A673 (cell line): Measurements from ENCODE around the gene DNAAF8. TPM values are rescaled to one million over a fixed set of nuclear protein-coding genes. Genes with fewer than 3 reads are reported as not detected.

Source experiments
- BruUV-seq: library from RNA; stranded (reverse); fragments of 400-500 nt; replicated peaks from 2 replicates; lab custom pipeline; 2021; lab: Mats Ljungman, UMichigan
- CTCF ChIA-PET: fragments of 300-600 bp; sonication (Branson Sonifier 250); formaldehyde crosslinking; loops from one replicate; lab custom pipeline; 2022; ENCODE audit warnings: antibody characterized with exemption; lab: Charles Lee
- POLR2A ChIA-PET: fragments of 300-600 bp; sonication (Branson Sonifier 250); formaldehyde crosslinking; loops from one replicate; lab custom pipeline; 2022; ENCODE audit warnings: antibody characterized with exemption; ENCODE audit not compliant: low non-redundant PET; lab: Charles Lee
- DNase-seq: peaks from one replicate; pipeline ENCODE4 v3.0.0-alpha.2; 2015; ENCODE audit warnings: low spot score
- H3K27ac ChIP-seq: fragments of 200-600 bp; sonication (generic); 2 replicates; pipeline ENCODE4 v1.5.1; 2016; ENCODE audit warnings: mixed run types, low read depth, mild to moderate bottlenecking, mixed read lengths, antibody characterized with exemption, low read length; ENCODE audit not compliant: poor library complexity, severe bottlenecking
- H3K27me3 ChIP-seq: fragments of 200-600 bp; sonication (generic); replicated peaks from 2 replicates; pipeline ENCODE4 v1.6.1; 2017; ENCODE audit warnings: mixed run types, low read depth, mild to moderate bottlenecking, mixed read lengths, antibody characterized with exemption, low read length; ENCODE audit not compliant: insufficient read depth, poor library complexity
- H3K36me3 ChIP-seq: fragments of 200-600 bp; sonication (generic); 2 replicates; pipeline ENCODE4 v1.6.1; 2016; ENCODE audit warnings: mixed run types, mild to moderate bottlenecking, mixed read lengths, antibody characterized with exemption, low read length; ENCODE audit not compliant: insufficient read depth, poor library complexity, severe bottlenecking
- H3K4me1 ChIP-seq: fragments of 200-600 bp; sonication (generic); 2 replicates; pipeline ENCODE4 v1.6.1; 2017; ENCODE audit warnings: mixed run types, mild to moderate bottlenecking, mixed read lengths, antibody characterized with exemption, low read length; ENCODE audit not compliant: insufficient read depth, poor library complexity, severe bottlenecking
- H3K4me3 ChIP-seq: fragments of 200-600 bp; sonication (generic); 2 replicates; pipeline ENCODE4 v1.5.1; 2016; ENCODE audit warnings: low read depth, mixed run types, mild to moderate bottlenecking, mixed read lengths, low read length; ENCODE audit not compliant: poor library complexity, severe bottlenecking
- H3K9me3 ChIP-seq: fragments of 200-600 bp; sonication (generic); 2 replicates; pipeline ENCODE4 v1.6.1; 2016; ENCODE audit warnings: mixed run types, low read depth, mild to moderate bottlenecking, mixed read lengths, antibody characterized with exemption, low read length; ENCODE audit not compliant: poor library complexity, severe bottlenecking
- CTCF ChIP-seq: fragments of 300-800, 200-600 bp; sonication (generic); conservative IDR thresholded peaks from 2 replicates; pipeline ENCODE4 v1.5.1; 2017; ENCODE audit warnings: low read depth, mild to moderate bottlenecking, antibody characterized with exemption, low read length, moderate library complexity, mixed read lengths
- EZH2 ChIP-seq: fragments of 200-600 bp; sonication (generic); IDR thresholded peaks from 2 replicates; pipeline ENCODE4 v1.6.1; 2017; ENCODE audit warnings: borderline replicate concordance, low read depth, mild to moderate bottlenecking, mixed read lengths, antibody characterized with exemption, low read length; ENCODE audit not compliant: poor library complexity, severe bottlenecking
- intact Hi-C: fragments of 100-400 bp; cut with micrococcal nuclease; formaldehyde crosslinking; loops from one replicate; pipeline ENCODE4 v1.10.0; 2022; ENCODE audit not compliant: unreplicated experiment
- total RNA-seq: library from RNA; stranded (reverse); gene quantifications from 2 replicates; pipeline ENCODE4 v1.2.3, GENCODE V29; 2021

The DNAAF8 gene
- total RNA-seq, 1 experiment from 2014 or later, result 0.15 TPM

- H3K27me3 ChIP-seq, result no peaks in the 10 kb centered on the region
- no peaks in the 10 kb centered on the region for H3K36me3 ChIP-seq
- H3K4me1 ChIP-seq, result no peaks in the 10 kb centered on the region
- no peak for TF ChIP-seq CTCF
- no peak for TF ChIP-seq EZH2
- POLR2A ChIA-PET, result no interaction called here
- H3K27ac ChIP-seq, result no peak overlapping the region
- DNase-seq, result no peak
- no peaks in the 10 kb centered on the region for H3K9me3 ChIP-seq
- no TSS peak for BruUV-seq
- CTCF ChIA-PET, result no interaction called here
- intact Hi-C loops, result no loop called here
- H3K4me3 ChIP-seq, result no peak overlapping the region
These were observed 48.4 kb upstream of the DNAAF8 start for GRCh38 chr16:4685776-4686496.

DNA sequence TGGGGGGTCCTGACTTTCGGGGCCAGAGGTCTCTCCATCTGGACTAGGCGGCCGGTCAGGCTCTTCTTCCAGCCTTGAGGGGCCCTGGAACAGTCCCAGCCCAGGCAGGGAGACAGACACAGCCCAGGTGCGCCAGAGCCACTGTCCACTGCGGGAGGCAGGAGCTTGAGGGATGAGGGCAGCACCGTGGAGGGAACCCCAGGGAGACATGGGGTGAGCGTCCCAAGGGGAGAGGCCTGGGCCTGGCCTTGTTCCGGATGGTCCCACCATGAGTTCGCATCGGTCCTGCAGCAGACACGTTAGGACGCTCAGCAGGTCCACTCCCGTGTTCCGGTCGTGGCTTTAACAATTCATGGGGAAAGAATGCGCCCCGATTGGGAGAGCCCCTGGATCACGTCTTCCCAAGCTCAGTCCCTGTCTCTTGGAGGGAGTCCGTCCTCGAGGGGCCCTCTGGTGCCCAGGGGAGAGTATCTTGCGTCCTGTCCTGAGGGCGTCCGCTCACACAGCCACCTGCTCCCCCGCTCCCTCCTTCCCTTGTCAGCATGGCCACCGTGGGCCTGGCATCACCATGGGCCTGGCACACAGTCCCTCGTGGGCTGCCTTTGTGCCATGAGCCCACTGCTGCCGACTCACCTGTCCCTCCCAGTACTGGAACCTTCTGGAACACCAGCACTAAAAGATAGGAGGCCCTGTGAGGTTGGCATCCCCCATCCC lies 47.7 kb upstream of the DNAAF8 start:
- no peak overlapping the region for H3K27ac ChIP-seq
- H3K4me3 ChIP-seq, result no peak overlapping the region
- BruUV-seq, result no TSS peak
- TF ChIP-seq CTCF, result no peak
- no peak for TF ChIP-seq EZH2
- ChIA-PET POLR2A (no interaction called here), CTCF (no interaction called here)
- no peaks in the 10 kb centered on the region for H3K4me1 ChIP-seq
- no peaks in the 10 kb centered on the region for H3K36me3 ChIP-seq
- H3K27me3 ChIP-seq, result no peaks in the 10 kb centered on the region
- intact Hi-C loops, result no loop called here
- H3K9me3 ChIP-seq, result no peaks in the 10 kb centered on the region
- no peak for DNase-seq

DNA sequence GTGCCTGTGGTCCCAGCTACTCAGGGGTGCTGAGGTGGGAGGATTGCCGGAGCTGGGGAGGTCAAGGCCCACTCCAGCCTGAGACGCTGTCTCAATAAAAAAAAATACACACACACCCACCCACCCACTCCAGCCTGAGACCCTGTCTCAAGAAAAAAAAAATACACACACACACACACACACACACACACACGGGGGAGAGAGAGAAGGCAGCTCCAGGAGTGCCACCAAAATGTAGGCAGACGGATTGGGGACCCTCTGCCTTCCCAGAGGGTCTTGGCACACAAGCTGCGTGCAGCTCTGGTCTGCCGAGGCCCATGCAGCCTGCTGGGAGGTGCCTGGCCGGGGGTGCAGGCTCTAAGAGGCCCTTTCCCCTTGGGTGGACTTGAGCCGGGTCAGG lies 46.9 kb upstream of the DNAAF8 start:
- intact Hi-C loops, result no loop called here
- no peaks in the 10 kb centered on the region for H3K36me3 ChIP-seq
- ChIA-PET POLR2A (no interaction called here), CTCF (interaction anchor here (0.5 kb wide), 1 partner anchor 131 kb away, joined by 3 read pairs; the partner anchor contains the start of gene C16orf96)
- no peak overlapping the region for H3K27ac ChIP-seq
- BruUV-seq, result no TSS peak
- no peak for TF ChIP-seq EZH2
- TF ChIP-seq CTCF, result no peak
- no peaks in the 10 kb centered on the region for H3K9me3 ChIP-seq
- no peaks in the 10 kb centered on the region for H3K4me1 ChIP-seq
- DNase-seq, result no peak
- H3K4me3 ChIP-seq, result no peak overlapping the region
- no peaks in the 10 kb centered on the region for H3K27me3 ChIP-seq
